ENCODE results near the gene SORT1.
A peak's percentile ranks its signal among the peaks of the same experiment; 100 is the strongest.
"Not testable (repeated sequence)": the region's sequence is repeated elsewhere in the genome, so short reads cannot be mapped to it uniquely, and the experiment has no call there.

SORT1 gene

GRCh38 chr1:109299558-109300343 lies 98.0 kb downstream of the SORT1 start:
- no peak for DNase-seq (ENCODE audit: low read depth in 2 of 2)

- no peak for DNase-seq (ENCODE audit: low read depth in 2 of 2)
Observed at GRCh38 chr1:109298666-109299557, 98.8 kb downstream of the SORT1 start.

GRCh38 chr1:109296782-109297181 lies 100.9 kb downstream of the SORT1 start:
- no peak for DNase-seq (ENCODE audit: low read depth in 2 of 2)

GRCh38 chr1:109295712-109296415 lies 101.9 kb downstream of the SORT1 start:
- DNase-seq (ENCODE audit: low read depth in 2 of 2): no peak

- DNase-seq (ENCODE audit: low read depth in 2 of 2): no peak
Observed at GRCh38 chr1:109294481-109294880, 103.2 kb downstream of the SORT1 start.

GRCh38 chr1:109293026-109293425 lies 104.7 kb downstream of the SORT1 start:
- DNase-seq (ENCODE audit: low read depth in 2 of 2): no peak

GRCh38 chr1:109292364-109292763 lies 105.4 kb downstream of the SORT1 start:
- DNase-seq (ENCODE audit: low read depth in 2 of 2): no peak

- no peak for DNase-seq (ENCODE audit: low read depth in 2 of 2)
Observed at GRCh38 chr1:109290998-109291397, 106.7 kb downstream of the SORT1 start.

GRCh38 chr1:109290137-109290536 lies 107.6 kb downstream of the SORT1 start:
- DNase-seq (ENCODE audit: low read depth in 2 of 2): no peak

GRCh38 chr1:109286762-109287161 lies 111.0 kb downstream of the SORT1 start:
- not testable (repeated sequence) for DNase-seq (ENCODE audit: low read depth in 2 of 2)

GRCh38 chr1:109283748-109284600 lies 113.7 kb downstream of the SORT1 start:
- DNase-seq (ENCODE audit: low read depth in 2 of 2): no peak

GRCh38 chr1:109282952-109283747 lies 114.6 kb downstream of the SORT1 start, which contains the start of gene PSRC1:
Gene PSRC1 (minus strand): TSS chr1:109283145.
- DNase-seq (ENCODE audit: low read depth in 2 of 2): peak; percentile 82

GRCh38 chr1:109282497-109282951 lies 115.2 kb downstream of the SORT1 start:
- DNase-seq (ENCODE audit: low read depth in 2 of 2): no peak

GRCh38 chr1:109281680-109282496 lies 115.8 kb downstream of the SORT1 start:
- DNase-seq (ENCODE audit: low read depth in 2 of 2): no peak

GRCh38 chr1:109280862-109281261 lies 116.9 kb downstream of the SORT1 start:
- no peak for DNase-seq (ENCODE audit: low read depth in 2 of 2)

- DNase-seq (ENCODE audit: low read depth in 2 of 2): no peak
Observed at GRCh38 chr1:109279615-109280278, 118.0 kb downstream of the SORT1 start.

GRCh38 chr1:109277434-109278204 lies 120.1 kb downstream of the SORT1 start:
- peak; percentile 52 for DNase-seq (ENCODE audit: low read depth in 2 of 2)

All from stimulated activated CD8-positive, alpha-beta memory T cell treated with anti-CD3 and anti-CD28 coated beads, Interleukin-15, amount 100 ng/mL, for 48 hours (primary cell).